Activated T-cell treated with anti-CD3 and anti-CD28 coated beads, Interleukin-2, amount 50 U/mL, for 24 hours (primary cell): ENCODE measurements around the gene BTBD9.

Experiments
- DNase-seq: peaks from one replicate; pipeline ENCODE4 v3.0.0-alpha.2; 2020
- H3K27ac Mint-ChIP-seq: 2 replicates; pipeline ENCODE4 v1.8.0; 2020; ENCODE audit warnings: mild to moderate bottlenecking, mixed read lengths
- H3K27me3 Mint-ChIP-seq: 2 replicates; pipeline ENCODE4 v1.8.0; 2020; ENCODE audit warnings: mixed read lengths
- H3K36me3 Mint-ChIP-seq: 2 replicates; pipeline ENCODE4 v1.8.0; 2020; ENCODE audit warnings: low read depth, mixed read lengths
- H3K4me1 Mint-ChIP-seq: 2 replicates; pipeline ENCODE4 v1.8.0; 2020; ENCODE audit warnings: low read depth, mixed read lengths
- H3K4me3 Mint-ChIP-seq: 2 replicates; pipeline ENCODE4 v1.8.0; 2020; ENCODE audit warnings: mild to moderate bottlenecking, moderate library complexity, mixed read lengths
- H3K9me3 Mint-ChIP-seq: 2 replicates; pipeline ENCODE4 v1.8.0; 2020; ENCODE audit warnings: mixed read lengths

BTBD9 gene

GRCh38 chr6:38270367-38270766 is 369.4 kb downstream of the BTBD9 start:
- no peaks in the 10 kb centered on the region for H3K36me3 Mint-ChIP-seq
- no peak overlapping the region for H3K27ac Mint-ChIP-seq
- DNase-seq = no peak
- no peaks in the 10 kb centered on the region for H3K9me3 Mint-ChIP-seq
- peaks cover 15% of the 10 kb centered on the region for H3K4me1 Mint-ChIP-seq
- H3K4me3 Mint-ChIP-seq = no peak overlapping the region
- H3K27me3 Mint-ChIP-seq = no peaks in the 10 kb centered on the region

GRCh38 chr6:38269461-38270172 is 370.1 kb downstream of the BTBD9 start:
- no peak overlapping the region for H3K4me3 Mint-ChIP-seq

DNA sequence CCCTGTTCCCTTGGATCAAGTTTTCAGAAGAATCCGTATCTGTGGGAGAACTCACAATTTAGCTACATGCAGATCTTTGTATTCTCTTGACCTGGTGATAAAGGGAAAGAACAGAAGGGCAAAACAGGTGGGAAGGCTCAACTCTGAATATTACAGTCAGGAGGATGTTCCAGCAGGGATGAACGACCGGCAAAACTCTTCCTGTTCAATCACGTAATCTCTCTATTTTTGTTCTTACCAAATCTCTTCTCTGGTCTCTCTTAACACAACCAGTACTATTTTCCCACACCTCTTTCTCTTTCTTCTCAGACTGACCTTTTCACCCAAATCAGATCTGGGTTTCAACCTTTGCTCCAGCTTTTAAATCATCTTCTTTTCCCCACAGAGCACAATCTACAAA is 371.4 kb downstream of the BTBD9 start:
- no peak overlapping the region for H3K27ac Mint-ChIP-seq
- no peaks in the 10 kb centered on the region for H3K27me3 Mint-ChIP-seq
- H3K4me1 Mint-ChIP-seq = peaks cover 28% of the 10 kb centered on the region
- no peak for DNase-seq
- H3K9me3 Mint-ChIP-seq = no peaks in the 10 kb centered on the region
- H3K36me3 Mint-ChIP-seq = no peaks in the 10 kb centered on the region
- H3K4me3 Mint-ChIP-seq = no peak overlapping the region

More at GRCh38 chr6:38269461-38270172, 370.1 kb downstream of the BTBD9 start:
- Mint-ChIP-seq H3K27ac (no peak overlapping the region), H3K27me3 (no peaks in the 10 kb centered on the region), H3K4me1 (peaks cover 20% of the 10 kb centered on the region), H3K36me3 (no peaks in the 10 kb centered on the region), H3K9me3 (no peaks in the 10 kb centered on the region)
- DNase-seq = no peak

DNA sequence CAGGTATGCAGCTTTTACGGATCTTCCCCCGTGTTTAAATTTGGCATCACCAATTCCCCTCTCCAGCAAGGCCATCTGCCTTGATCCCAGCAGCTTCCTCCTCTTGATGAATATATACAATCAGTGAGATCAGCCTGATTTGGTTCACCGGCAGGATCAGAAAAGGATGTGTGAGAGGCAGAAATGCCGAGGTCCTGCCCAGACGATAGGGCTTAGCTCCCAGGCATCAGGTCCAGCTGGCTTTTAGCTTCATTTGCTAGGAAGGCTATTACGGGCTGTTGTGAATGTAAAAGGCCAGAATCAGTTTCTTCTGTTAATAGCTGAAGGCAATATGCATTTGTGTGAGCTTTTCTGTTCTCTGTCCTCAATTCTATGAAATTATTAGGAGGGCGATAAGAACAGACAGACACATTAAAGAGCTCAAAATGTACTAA is 372.8 kb downstream of the BTBD9 start:
- no peak for DNase-seq
- Mint-ChIP-seq H3K9me3 (no peaks in the 10 kb centered on the region), H3K36me3 (no peaks in the 10 kb centered on the region), H3K27ac (no peak overlapping the region), H3K4me3 (no peak overlapping the region), H3K27me3 (no peaks in the 10 kb centered on the region), H3K4me1 (peaks cover 36% of the 10 kb centered on the region)

GRCh38 chr6:38264605-38265004 is 375.1 kb downstream of the BTBD9 start:
- Mint-ChIP-seq H3K27ac (no peak overlapping the region), H3K27me3 (no peaks in the 10 kb centered on the region), H3K36me3 (no peaks in the 10 kb centered on the region), H3K4me1 (peaks cover 44% of the 10 kb centered on the region), H3K9me3 (no peaks in the 10 kb centered on the region), H3K4me3 (no peak overlapping the region)
- no peak for DNase-seq

DNA sequence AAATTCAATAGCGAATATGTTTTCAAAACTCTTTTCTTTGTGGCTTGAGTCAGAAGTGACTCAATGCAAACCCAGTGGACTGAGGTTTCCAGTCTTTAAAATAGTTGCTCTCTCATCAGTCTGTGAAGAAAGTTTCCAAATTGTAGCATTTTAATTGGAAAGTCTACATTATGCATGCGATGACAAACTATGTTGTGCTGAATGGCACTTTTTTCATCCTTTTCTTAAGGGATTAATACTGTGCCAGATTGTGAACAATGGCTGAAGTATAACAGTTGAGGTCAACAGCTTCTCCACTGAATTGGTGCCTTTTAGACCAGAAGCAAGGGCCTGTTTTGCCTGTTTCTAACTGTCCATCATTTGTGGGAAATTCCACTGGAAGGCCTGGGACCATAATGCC is 377.1 kb downstream of the BTBD9 start:
- no peak for DNase-seq
- Mint-ChIP-seq H3K9me3 (no peaks in the 10 kb centered on the region), H3K4me3 (no peak overlapping the region)

DNA sequence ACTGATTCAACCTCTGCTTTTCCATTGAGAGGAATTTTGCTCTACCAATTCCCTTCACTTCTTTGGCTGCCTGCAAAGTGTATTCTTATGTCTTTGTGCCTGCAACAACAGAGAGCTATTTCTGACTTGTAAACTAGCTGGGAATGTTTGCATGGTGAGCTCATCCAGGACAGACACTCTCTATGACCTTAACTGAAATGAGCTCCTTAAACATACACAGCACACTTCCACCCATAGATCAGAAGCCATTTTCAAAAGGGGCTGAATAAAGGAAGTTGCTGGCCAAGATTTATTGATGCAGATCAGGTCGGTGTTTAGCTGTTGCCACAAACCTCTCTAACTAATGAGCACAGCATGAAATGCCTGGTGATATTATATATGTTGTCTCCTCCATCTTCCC is 377.7 kb downstream of the BTBD9 start:
- H3K27ac Mint-ChIP-seq = peak overlapping the region; percentile 48
- H3K4me3 Mint-ChIP-seq = no peak overlapping the region
- DNase-seq = no peak
- H3K27me3 Mint-ChIP-seq = no peaks in the 10 kb centered on the region
- peaks cover 16% of the 10 kb centered on the region for H3K36me3 Mint-ChIP-seq
- H3K4me1 Mint-ChIP-seq = peaks cover 55% of the 10 kb centered on the region
- H3K9me3 Mint-ChIP-seq = no peaks in the 10 kb centered on the region

More for the DNA sequence above, 377.1 kb downstream of the BTBD9 start:
- H3K36me3 Mint-ChIP-seq = peaks cover 10% of the 10 kb centered on the region
- no peaks in the 10 kb centered on the region for H3K27me3 Mint-ChIP-seq
- peak overlapping the region; percentile 48 for H3K27ac Mint-ChIP-seq
- peaks cover 55% of the 10 kb centered on the region for H3K4me1 Mint-ChIP-seq

- H3K9me3 Mint-ChIP-seq = no peaks in the 10 kb centered on the region
- no peak overlapping the region for H3K27ac Mint-ChIP-seq
- H3K4me1 Mint-ChIP-seq = peaks cover 55% of the 10 kb centered on the region
- H3K27me3 Mint-ChIP-seq = no peaks in the 10 kb centered on the region
- DNase-seq = no peak
- peaks cover 19% of the 10 kb centered on the region for H3K36me3 Mint-ChIP-seq
- no peak overlapping the region for H3K4me3 Mint-ChIP-seq
These were observed 378.1 kb downstream of the BTBD9 start for GRCh38 chr6:38261626-38262025.

DNA sequence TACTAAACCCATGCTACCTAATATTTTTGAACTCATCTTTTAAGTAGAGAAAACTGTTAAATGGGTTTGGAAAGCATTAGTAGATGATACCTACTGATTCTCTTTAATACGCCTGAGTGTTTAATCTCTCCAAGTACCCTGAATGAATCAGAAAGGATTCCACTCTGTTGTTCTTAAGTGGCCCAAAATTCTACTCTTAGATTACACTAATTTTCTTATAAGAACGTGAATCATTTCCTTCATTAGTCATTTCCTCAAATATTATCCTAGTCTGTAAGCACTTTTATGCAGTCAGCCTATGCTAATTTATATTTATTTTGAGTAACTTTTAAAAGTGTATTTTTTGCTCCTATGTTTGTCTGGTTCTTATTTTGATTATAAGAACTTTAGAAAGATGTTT is 380.0 kb downstream of the BTBD9 start:
- H3K4me3 Mint-ChIP-seq = peak overlapping the region; percentile 34
- no peak for DNase-seq
- H3K27me3 Mint-ChIP-seq = no peaks in the 10 kb centered on the region
- peaks cover 4% of the 10 kb centered on the region for H3K9me3 Mint-ChIP-seq
- peaks cover 51% of the 10 kb centered on the region for H3K4me1 Mint-ChIP-seq
- peaks cover 37% of the 10 kb centered on the region for H3K36me3 Mint-ChIP-seq
- H3K27ac Mint-ChIP-seq = peak overlapping the region; percentile 90

DNA sequence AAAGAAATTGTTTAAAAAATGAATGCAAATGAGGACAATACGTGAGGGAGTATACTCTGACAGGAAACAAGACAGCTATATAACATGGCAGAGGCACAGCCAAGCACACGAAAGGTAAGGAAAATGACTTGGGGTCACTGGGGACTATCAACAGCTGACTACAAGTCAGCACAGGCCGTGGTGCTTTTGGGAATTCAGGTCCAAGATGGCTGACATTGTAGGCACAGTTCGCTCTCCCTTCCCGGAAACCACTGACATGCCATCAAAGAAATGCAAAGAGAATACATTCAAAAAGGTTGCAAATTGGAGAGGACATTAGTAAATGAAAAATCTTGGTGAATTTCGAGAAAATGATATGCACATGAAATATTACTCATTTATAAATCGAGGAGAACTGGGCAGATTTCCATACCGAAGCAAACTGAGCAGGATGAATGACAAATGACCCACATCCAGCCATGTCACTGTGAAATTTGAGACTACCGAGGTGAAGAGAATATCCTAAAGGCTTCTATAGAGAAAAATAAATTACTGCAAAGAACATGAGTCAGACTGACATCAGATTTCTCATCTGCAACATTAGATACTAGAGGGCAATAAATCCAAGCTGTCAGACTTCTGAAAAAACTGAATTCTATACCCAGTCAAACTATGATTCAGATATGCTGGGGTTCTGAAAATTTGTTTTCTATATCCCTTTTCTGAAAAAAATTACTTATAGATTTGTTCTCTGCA is 391.1 kb downstream of the BTBD9 start:
- Mint-ChIP-seq H3K9me3 (no peaks in the 10 kb centered on the region), H3K27ac (no peak overlapping the region), H3K36me3 (peaks cover 15% of the 10 kb centered on the region), H3K27me3 (no peaks in the 10 kb centered on the region), H3K4me1 (peaks cover 9% of the 10 kb centered on the region), H3K4me3 (no peak overlapping the region)
- no peak for DNase-seq

GRCh38 chr6:38245295-38245694 is 394.4 kb downstream of the BTBD9 start:
- no peaks in the 10 kb centered on the region for H3K27me3 Mint-ChIP-seq
- no peak overlapping the region for H3K4me3 Mint-ChIP-seq
- H3K36me3 Mint-ChIP-seq = peaks cover 10% of the 10 kb centered on the region
- H3K4me1 Mint-ChIP-seq = peaks cover 9% of the 10 kb centered on the region
- no peak for DNase-seq
- H3K9me3 Mint-ChIP-seq = no peaks in the 10 kb centered on the region
- no peak overlapping the region for H3K27ac Mint-ChIP-seq

- Mint-ChIP-seq H3K4me1 (peaks cover 9% of the 10 kb centered on the region), H3K36me3 (peaks cover 10% of the 10 kb centered on the region), H3K27ac (no peak overlapping the region)
These were observed 394.9 kb downstream of the BTBD9 start for GRCh38 chr6:38244869-38245268.

GRCh38 chr6:38241200-38241871 is 398.4 kb downstream of the BTBD9 start:
- Mint-ChIP-seq H3K27ac (no peak overlapping the region), H3K4me1 (peaks cover 3% of the 10 kb centered on the region), H3K36me3 (peaks cover 7% of the 10 kb centered on the region), H3K9me3 (no peaks in the 10 kb centered on the region), H3K4me3 (no peak overlapping the region), H3K27me3 (no peaks in the 10 kb centered on the region)
- no peak for DNase-seq

More at GRCh38 chr6:38244869-38245268, 394.9 kb downstream of the BTBD9 start:
- Mint-ChIP-seq H3K27me3 (no peaks in the 10 kb centered on the region), H3K9me3 (no peaks in the 10 kb centered on the region), H3K4me3 (no peak overlapping the region)
- DNase-seq = no peak

- Mint-ChIP-seq H3K27me3 (no peaks in the 10 kb centered on the region), H3K4me3 (no peak overlapping the region), H3K27ac (no peak overlapping the region), H3K4me1 (peaks cover 3% of the 10 kb centered on the region), H3K36me3 (peaks cover 7% of the 10 kb centered on the region), H3K9me3 (no peaks in the 10 kb centered on the region)
- no peak for DNase-seq
These were observed 399.8 kb downstream of the BTBD9 start for GRCh38 chr6:38239719-38240451.
